ENCODE measurements around the gene SMOC2.

SMOC2 gene

GRCh38 chr6:168440520-168441433 is at the start of gene SMOC2:
TSS of gene SMOC2 (plus strand) at chr6:168441184. CDS start at chr6:168441371, 187 bp downstream.
- in situ Hi-C loops (cut with HindIII; ENCODE audit: low sequenced_read_pairs), result no loop called here

GRCh38 chr6:168393126-168393870 is 47.7 kb upstream of the SMOC2 start:
- in situ Hi-C loops (cut with HindIII; ENCODE audit: low sequenced_read_pairs), result loop anchor here (5.0 kb wide), 1 partner anchor 46 kb away; no protein-coding TSS in a partner anchor

GRCh38 chr6:168394606-168395005 is 46.4 kb upstream of the SMOC2 start:
- in situ Hi-C loops (cut with HindIII; ENCODE audit: low sequenced_read_pairs), result loop anchor here (5.0 kb wide), 1 partner anchor 47 kb away; no protein-coding TSS in a partner anchor

- in situ Hi-C loops (cut with HindIII; ENCODE audit: low sequenced_read_pairs), result no loop called here
Observed at GRCh38 chr6:168395983-168396382, 45.0 kb upstream of the SMOC2 start.

GRCh38 chr6:168396561-168396960 is 44.4 kb upstream of the SMOC2 start:
- in situ Hi-C loops (cut with HindIII; ENCODE audit: low sequenced_read_pairs), result no loop called here

GRCh38 chr6:168397012-168397411 is 44.0 kb upstream of the SMOC2 start:
- in situ Hi-C loops (cut with HindIII; ENCODE audit: low sequenced_read_pairs), result no loop called here

GRCh38 chr6:168400037-168400436 is 40.9 kb upstream of the SMOC2 start:
- in situ Hi-C loops (cut with HindIII; ENCODE audit: low sequenced_read_pairs), result no loop called here

- in situ Hi-C loops (cut with HindIII; ENCODE audit: low sequenced_read_pairs), result no loop called here
Observed at GRCh38 chr6:168403370-168404005, 37.5 kb upstream of the SMOC2 start.

GRCh38 chr6:168404560-168404959 is 36.4 kb upstream of the SMOC2 start:
- in situ Hi-C loops (cut with HindIII; ENCODE audit: low sequenced_read_pairs), result no loop called here

GRCh38 chr6:168407842-168408241 is 33.1 kb upstream of the SMOC2 start:
- in situ Hi-C loops (cut with HindIII; ENCODE audit: low sequenced_read_pairs), result no loop called here

- in situ Hi-C loops (cut with HindIII; ENCODE audit: low sequenced_read_pairs), result no loop called here
Observed at GRCh38 chr6:168408504-168409136, 32.4 kb upstream of the SMOC2 start.

GRCh38 chr6:168410035-168410434 is 30.9 kb upstream of the SMOC2 start:
- in situ Hi-C loops (cut with HindIII; ENCODE audit: low sequenced_read_pairs), result no loop called here

GRCh38 chr6:168410554-168411011 is 30.4 kb upstream of the SMOC2 start:
- in situ Hi-C loops (cut with HindIII; ENCODE audit: low sequenced_read_pairs), result no loop called here

GRCh38 chr6:168411130-168411529 is 29.9 kb upstream of the SMOC2 start:
- in situ Hi-C loops (cut with HindIII; ENCODE audit: low sequenced_read_pairs), result no loop called here

GRCh38 chr6:168411793-168412192 is 29.2 kb upstream of the SMOC2 start:
- in situ Hi-C loops (cut with HindIII; ENCODE audit: low sequenced_read_pairs), result no loop called here

GRCh38 chr6:168412456-168412855 is 28.5 kb upstream of the SMOC2 start:
- in situ Hi-C loops (cut with HindIII; ENCODE audit: low sequenced_read_pairs), result no loop called here

- in situ Hi-C loops (cut with HindIII; ENCODE audit: low sequenced_read_pairs), result no loop called here
Observed at GRCh38 chr6:168413018-168413720, 27.8 kb upstream of the SMOC2 start.

- in situ Hi-C loops (cut with HindIII; ENCODE audit: low sequenced_read_pairs), result no loop called here
Observed at GRCh38 chr6:168413856-168414255, 27.1 kb upstream of the SMOC2 start.

- in situ Hi-C loops (cut with HindIII; ENCODE audit: low sequenced_read_pairs), result no loop called here
Observed at GRCh38 chr6:168414336-168415097, 26.5 kb upstream of the SMOC2 start.
